GM19468 (cell line): ENCODE data around the gene EFEMP2.

ENCODE experiments used
- ATAC-seq: cut with Tn5 transposase; IDR thresholded peaks from one replicate; pipeline ENCODE4 v1.9.1; 2021; ENCODE audit warnings: mild to moderate bottlenecking, moderate library complexity, moderate number of reproducible peaks; ENCODE audit not compliant: unreplicated experiment; ENCODE audit errors: extremely low read depth

Gene EFEMP2

GRCh38 chr11:65885808-65886536 is 13.4 kb upstream of the EFEMP2 start:
- no peak for ATAC-seq

GRCh38 chr11:65885231-65885630 is 12.6 kb upstream of the EFEMP2 start:
- ATAC-seq, result no peak

GRCh38 chr11:65884716-65885092 is 12.1 kb upstream of the EFEMP2 start:
- ATAC-seq, result no peak

- ATAC-seq, result no peak
Observed at GRCh38 chr11:65883786-65884715, 11.5 kb upstream of the EFEMP2 start.

- no peak for ATAC-seq
Observed at GRCh38 chr11:65883058-65883761, 10.6 kb upstream of the EFEMP2 start.

- no peak for ATAC-seq
Observed at GRCh38 chr11:65882120-65883057, 9.8 kb upstream of the EFEMP2 start.

GRCh38 chr11:65880844-65881421 is 8.3 kb upstream of the EFEMP2 start:
- no peak for ATAC-seq

GRCh38 chr11:65880027-65880426 is 7.4 kb upstream of the EFEMP2 start:
- ATAC-seq, result no peak

- ATAC-seq, result no peak
Observed at GRCh38 chr11:65879617-65880016, 7.0 kb upstream of the EFEMP2 start, which contains the start of gene CTSW. CTSW (plus strand) TSS chr11:65879837; CDS start chr11:65879855, 18 bp downstream.

- ATAC-seq, result peak; percentile 72
Observed at GRCh38 chr11:65873318-65874156, 937 bp upstream of the EFEMP2 start.

- no peak for ATAC-seq
Observed at GRCh38 chr11:65871811-65872548, 620 bp downstream of the EFEMP2 start.

GRCh38 chr11:65870706-65871681 is 1.6 kb downstream of the EFEMP2 start:
- ATAC-seq, result no peak

GRCh38 chr11:65870307-65870658 is 2.3 kb downstream of the EFEMP2 start:
- ATAC-seq, result no peak

- no peak for ATAC-seq
Observed at GRCh38 chr11:65869643-65870306, 2.8 kb downstream of the EFEMP2 start.

- no peak for ATAC-seq
Observed at GRCh38 chr11:65868907-65869306, 3.7 kb downstream of the EFEMP2 start.

GRCh38 chr11:65868076-65868667 is 4.4 kb downstream of the EFEMP2 start:
- no peak for ATAC-seq
